BLaER1 treated with 17β-estradiol and CSF1 and Interleukin-3, amounts not matched to agents 10 nM and 100 nM (cell line): Measurements from ENCODE around the gene RIIAD1.
A peak's percentile ranks its signal among the peaks of the same experiment; 100 is the strongest.

ENCODE experiments used
- H3K27ac ChIP-seq, 11 experiments: shearing (Covaris generic); formaldehyde crosslinking; 2 replicates each; pipeline ENCODE4 v1.8.1; 2022
- H3K27me3 ChIP-seq, 11 experiments: shearing (Covaris generic); formaldehyde crosslinking; 2 replicates each; pipeline ENCODE4 v1.8.1; 2022
- H3K36me3 ChIP-seq, 11 experiments: shearing (Covaris generic); formaldehyde crosslinking; 2 replicates each; pipeline ENCODE4 v1.8.1; 2022
- H3K4me1 ChIP-seq, 10 experiments: shearing (Covaris generic); formaldehyde crosslinking; 2 replicates each; pipeline ENCODE4 v1.8.1; 2022
- H3K4me2 ChIP-seq, 11 experiments: shearing (Covaris generic); formaldehyde crosslinking; 2 replicates each; pipeline ENCODE4 v1.8.1; 2022
- H3K4me3 ChIP-seq, 10 experiments: shearing (Covaris generic); formaldehyde crosslinking; 2 replicates each; pipeline ENCODE4 v1.8.1; 2022
- H3K9ac ChIP-seq, 11 experiments: shearing (Covaris generic); formaldehyde crosslinking; 2 replicates each; pipeline ENCODE4 v1.8.1; 2022
- H3K9me3 ChIP-seq, 11 experiments: shearing (Covaris generic); formaldehyde crosslinking; replicated peaks in 1 of 11; 2 replicates each; pipeline ENCODE4 v1.8.1; 2022
- H4K20me1 ChIP-seq, 11 experiments: shearing (Covaris generic); formaldehyde crosslinking; 2 replicates each; pipeline ENCODE4 v1.8.1; 2022
- Cebpa-rat ChIP-seq, 11 experiments: shearing (Covaris generic); IDR thresholded peaks; 2 replicates each; pipeline ENCODE4 v1.8.1; 2022

The RIIAD1 gene

DNA sequence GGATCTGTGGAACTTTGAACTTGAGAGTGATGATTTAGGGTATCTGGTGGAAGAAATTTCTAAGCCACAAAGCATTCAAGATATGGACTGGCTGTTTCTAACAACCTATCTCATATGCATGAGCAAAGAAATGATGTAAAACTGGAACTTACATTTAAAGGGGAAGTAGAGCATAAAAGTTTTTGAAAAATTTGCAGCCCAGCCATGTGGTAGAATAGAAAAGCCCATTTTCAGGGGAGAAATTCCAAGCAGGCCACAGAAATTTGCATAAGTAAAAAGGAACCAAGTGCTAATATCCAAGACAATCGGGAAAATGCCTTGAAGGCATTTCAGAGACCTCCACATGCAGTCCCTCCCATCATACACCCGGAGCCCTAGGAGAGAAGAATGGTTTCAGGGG lies 15.7 kb downstream of the RIIAD1 start:
- H3K9me3 ChIP-seq = peaks cover 19 to 26% (median 23%) of the 10 kb centered on the region in 11 experiments
- H3K4me3 ChIP-seq = peak overlapping the region in 1 of 10 experiments; percentile 8; a peak in 1 of 20 replicates
- TF ChIP-seq Cebpa-rat (IDR thresholded peaks at IDR 0.05) = no peak
- no peak overlapping the region for H3K9ac ChIP-seq
- no peak overlapping the region for H3K4me2 ChIP-seq
- no peaks in the 10 kb centered on the region for H4K20me1 ChIP-seq
- no peaks in the 10 kb centered on the region for H3K27me3 ChIP-seq
- no peak overlapping the region for H3K27ac ChIP-seq
- peaks cover 0 to 7% (median 0%) of the 10 kb centered on the region in 11 experiments; a peak in 3 of 22 replicates for H3K36me3 ChIP-seq
- H3K4me1 ChIP-seq = peaks cover 0 to 7% (median 0%) of the 10 kb centered on the region in 10 experiments; a peak in 5 of 20 replicates

DNA sequence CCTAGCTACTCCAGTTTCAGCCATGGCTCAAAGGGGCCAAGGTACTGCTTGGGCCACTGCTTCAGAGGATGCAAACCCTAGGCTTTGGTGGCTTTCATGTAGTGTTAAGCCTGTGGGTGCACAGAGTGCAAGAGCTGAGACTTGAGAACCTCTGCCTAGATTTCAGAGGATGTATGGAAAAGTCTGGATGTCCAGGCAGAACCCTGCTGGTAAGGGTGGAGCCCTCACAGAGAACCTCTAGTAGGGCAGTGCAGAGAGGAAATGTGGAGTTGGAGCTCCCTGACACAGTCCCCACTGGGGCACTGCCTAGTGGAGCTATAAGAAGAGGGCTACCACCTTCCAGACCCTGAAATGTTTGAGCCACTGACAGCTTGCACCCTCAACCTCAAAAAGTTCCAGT lies 16.2 kb downstream of the RIIAD1 start:
- Histone ChIP-seq H3K4me3 (peak overlapping the region in 1 of 10 experiments; percentile 8; a peak in 1 of 20 replicates), H3K4me1 (peaks cover 0 to 7% (median 0%) of the 10 kb centered on the region in 10 experiments; a peak in 5 of 20 replicates), H3K27ac (no peak overlapping the region), H3K4me2 (no peak overlapping the region), H3K36me3 (peaks cover 0 to 7% (median 0%) of the 10 kb centered on the region in 11 experiments; a peak in 3 of 22 replicates), H3K27me3 (no peaks in the 10 kb centered on the region), H3K9ac (no peak overlapping the region), H4K20me1 (no peaks in the 10 kb centered on the region), H3K9me3 (peaks cover 19 to 26% (median 23%) of the 10 kb centered on the region in 11 experiments)
- TF ChIP-seq Cebpa-rat (IDR thresholded peaks at IDR 0.05) = no peak

DNA sequence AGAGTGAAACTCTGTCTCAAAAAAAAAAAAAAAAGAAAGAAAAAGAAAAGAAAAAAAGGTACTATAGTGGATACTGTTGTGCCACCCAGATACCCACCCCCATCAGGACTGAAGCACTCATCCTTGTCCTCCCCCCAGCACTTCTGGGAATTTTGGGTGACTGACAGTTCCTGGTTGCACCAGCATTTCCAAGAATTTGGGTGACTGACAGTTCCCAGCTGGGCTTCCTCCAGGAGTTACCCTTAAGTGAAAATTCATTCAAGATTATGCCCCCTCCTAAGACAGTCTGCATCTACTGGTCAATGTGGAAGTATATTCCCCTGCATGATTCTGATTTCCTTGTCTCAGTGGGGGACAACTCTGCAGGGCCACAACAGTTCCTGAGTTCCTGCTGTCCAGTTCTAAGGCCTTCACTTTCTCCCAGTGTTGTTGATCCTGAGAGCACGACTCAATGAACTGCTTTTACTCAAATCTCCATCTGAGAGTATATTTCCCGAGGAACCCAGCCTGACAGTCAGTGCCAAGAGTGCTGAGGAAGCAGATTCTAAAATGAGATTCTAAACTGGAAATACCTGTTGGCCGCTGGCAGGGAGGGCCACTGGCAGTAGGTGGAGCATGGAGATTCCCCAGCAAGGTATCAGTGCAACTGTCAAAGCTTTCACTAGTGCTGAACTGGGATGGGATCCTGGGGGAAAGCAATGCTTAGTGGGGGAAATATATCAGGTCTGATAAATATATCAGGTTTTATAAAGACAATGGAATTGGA lies 18.5 kb downstream of the RIIAD1 start:
- Histone ChIP-seq H3K4me3 (no peak overlapping the region), H4K20me1 (no peaks in the 10 kb centered on the region), H3K36me3 (peaks cover 0 to 7% (median 0%) of the 10 kb centered on the region in 11 experiments; a peak in 3 of 22 replicates), H3K4me2 (peak overlapping the region in 4 of 11 experiments; percentile 13 to 51 (median 36); a peak in 5 of 22 replicates), H3K27me3 (no peaks in the 10 kb centered on the region), H3K9me3 (peaks cover 19 to 26% (median 23%) of the 10 kb centered on the region in 11 experiments), H3K4me1 (peaks cover 0 to 7% (median 0%) of the 10 kb centered on the region in 10 experiments; a peak in 5 of 20 replicates), H3K27ac (no peak overlapping the region), H3K9ac (no peak overlapping the region)
- TF ChIP-seq Cebpa-rat (IDR thresholded peaks at IDR 0.05) = no peak

DNA sequence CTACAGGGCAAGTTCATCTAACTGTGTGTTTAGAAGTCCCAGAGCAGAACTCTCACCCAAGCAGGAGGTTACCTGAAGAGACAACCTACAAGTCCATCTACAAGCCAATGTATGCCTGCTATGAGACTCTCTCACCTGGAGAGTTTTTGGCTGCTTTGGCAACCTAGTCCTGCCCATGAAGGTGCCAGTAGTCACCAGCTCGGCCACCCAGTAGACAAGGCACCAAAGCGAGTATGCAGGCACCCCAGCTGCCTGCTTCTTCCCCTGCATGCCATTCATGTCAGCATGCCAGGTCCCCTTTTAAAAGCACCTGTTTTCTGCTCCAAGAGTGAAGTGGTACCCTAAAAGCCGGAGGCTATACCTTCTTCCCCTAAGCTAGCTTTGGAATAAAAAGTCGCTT lies 20.2 kb downstream of the RIIAD1 start:
- peaks cover 0 to 7% (median 0%) of the 10 kb centered on the region in 10 experiments; a peak in 5 of 20 replicates for H3K4me1 ChIP-seq
- H3K9me3 ChIP-seq = peaks cover 19 to 26% (median 23%) of the 10 kb centered on the region in 11 experiments
- no peaks in the 10 kb centered on the region for H4K20me1 ChIP-seq
- no peak for TF ChIP-seq Cebpa-rat (IDR thresholded peaks at IDR 0.05)
- H3K27me3 ChIP-seq = no peaks in the 10 kb centered on the region
- H3K27ac ChIP-seq = no peak overlapping the region
- no peak overlapping the region for H3K4me2 ChIP-seq
- no peak overlapping the region for H3K4me3 ChIP-seq
- peaks cover 0 to 7% (median 0%) of the 10 kb centered on the region in 11 experiments; a peak in 3 of 22 replicates for H3K36me3 ChIP-seq
- H3K9ac ChIP-seq = no peak overlapping the region

DNA sequence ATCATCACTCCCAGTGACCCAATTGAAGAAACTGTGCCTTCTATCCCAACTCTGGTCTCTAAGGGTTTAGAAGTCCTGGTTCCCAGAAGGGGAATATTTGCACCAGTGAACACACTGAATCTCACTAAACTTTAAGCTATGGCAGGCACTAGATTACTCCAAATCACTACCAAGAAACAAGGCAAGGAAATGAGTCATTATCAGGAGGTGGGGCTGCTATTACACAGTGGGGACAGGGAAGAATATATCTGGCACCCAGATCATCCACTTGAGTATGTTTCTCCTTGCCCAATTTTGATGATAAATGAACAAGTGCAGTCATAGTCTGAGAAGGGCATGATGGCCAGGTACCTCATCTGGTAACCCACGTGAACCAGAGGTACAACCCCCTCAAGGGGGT lies 35.0 kb downstream of the RIIAD1 start:
- Histone ChIP-seq H3K27ac (no peak overlapping the region), H3K9ac (no peak overlapping the region), H3K4me2 (peak overlapping the region in 4 of 11 experiments; percentile 36 to 59 (median 54); a peak in 8 of 22 replicates), H4K20me1 (no peaks in the 10 kb centered on the region), H3K36me3 (peaks cover 37 to 66% (median 55%) of the 10 kb centered on the region in 11 experiments), H3K27me3 (no peaks in the 10 kb centered on the region), H3K4me3 (no peak overlapping the region), H3K4me1 (peaks cover 0 to 17% (median 4%) of the 10 kb centered on the region in 10 experiments; a peak in 8 of 20 replicates), H3K9me3 (no peaks in the 10 kb centered on the region)
- TF ChIP-seq Cebpa-rat (IDR thresholded peaks at IDR 0.05) = no peak

DNA sequence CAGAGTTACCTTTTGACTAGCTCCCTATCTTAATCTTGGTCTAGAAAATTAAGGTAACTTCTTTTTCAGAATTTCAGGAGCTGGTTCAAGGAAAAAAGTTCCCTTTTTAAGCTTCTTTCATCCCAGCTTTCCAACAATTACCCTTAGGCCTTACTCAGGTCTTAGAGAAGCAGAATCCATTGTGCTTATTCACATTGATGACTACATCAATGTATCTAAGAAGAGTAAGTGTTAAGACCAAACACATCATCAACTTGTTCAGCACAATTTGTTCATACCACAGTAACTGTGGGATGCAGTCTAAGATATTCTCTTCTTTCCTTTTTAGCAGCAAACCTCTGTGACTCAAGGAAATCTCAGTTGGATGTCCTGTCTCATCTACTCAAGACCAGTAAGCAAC lies 37.9 kb downstream of the RIIAD1 start:
- no peak overlapping the region for H3K27ac ChIP-seq
- H3K4me1 ChIP-seq = peaks cover 18 to 38% (median 24%) of the 10 kb centered on the region in 10 experiments
- H3K4me2 ChIP-seq = no peak overlapping the region
- H4K20me1 ChIP-seq = no peaks in the 10 kb centered on the region
- TF ChIP-seq Cebpa-rat (IDR thresholded peaks at IDR 0.05) = no peak
- no peaks in the 10 kb centered on the region for H3K27me3 ChIP-seq
- peaks cover 43 to 76% (median 66%) of the 10 kb centered on the region in 11 experiments for H3K36me3 ChIP-seq
- no peak overlapping the region for H3K9ac ChIP-seq
- H3K9me3 ChIP-seq = no peaks in the 10 kb centered on the region
- H3K4me3 ChIP-seq = no peak overlapping the region

DNA sequence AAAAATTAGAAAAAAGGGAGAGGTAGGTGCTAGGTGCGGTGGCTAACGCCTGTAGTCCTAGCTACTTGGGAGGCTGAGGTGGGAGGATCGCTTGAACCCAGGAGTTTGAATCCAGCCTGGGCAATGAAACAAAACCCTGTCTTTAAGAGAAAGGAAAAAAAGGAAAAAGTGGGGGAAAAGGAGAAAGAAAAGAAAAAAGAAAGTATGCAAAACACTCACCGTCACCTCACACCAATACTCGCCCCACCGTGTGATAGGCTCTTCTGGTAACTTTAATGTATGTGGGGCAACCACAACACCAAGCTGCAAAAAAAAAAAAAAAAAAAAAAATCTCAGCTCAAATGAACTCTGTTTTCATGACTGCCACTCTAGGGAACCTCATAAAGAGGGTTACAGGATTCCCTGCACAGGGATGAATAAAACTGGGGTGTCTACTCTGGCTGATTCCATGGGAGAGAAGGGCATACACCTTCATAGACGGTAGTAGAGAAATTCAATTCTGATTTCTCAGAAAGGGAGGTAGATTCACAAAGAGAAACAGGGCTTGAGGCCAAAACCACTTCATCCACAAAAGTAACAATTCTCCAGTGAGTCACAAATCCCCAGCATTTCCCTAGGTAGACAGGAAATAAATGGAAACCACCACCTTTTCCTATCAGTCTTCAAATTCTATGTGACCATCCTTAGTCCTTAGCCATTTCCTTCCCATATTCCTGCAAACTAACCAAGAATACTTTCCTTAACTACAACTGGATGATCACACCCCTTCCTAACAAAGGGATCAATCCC lies 39.5 kb downstream of the RIIAD1 start:
- H3K36me3 ChIP-seq = peaks cover 43 to 66% (median 57%) of the 10 kb centered on the region in 11 experiments
- TF ChIP-seq Cebpa-rat (IDR thresholded peaks at IDR 0.05) = no peak
- H3K4me2 ChIP-seq = 0 out of 22 replicates have a peak overlapping the region, but pooled peaks of 1 of the 11 experiments have one; percentile 96
- H3K9ac ChIP-seq = no peak overlapping the region
- no peak overlapping the region for H3K27ac ChIP-seq
- H3K4me3 ChIP-seq = no peak overlapping the region
- no peaks in the 10 kb centered on the region for H4K20me1 ChIP-seq
- peaks cover 20 to 42% (median 26%) of the 10 kb centered on the region in 10 experiments for H3K4me1 ChIP-seq
- no peaks in the 10 kb centered on the region for H3K9me3 ChIP-seq
- H3K27me3 ChIP-seq = no peaks in the 10 kb centered on the region

DNA sequence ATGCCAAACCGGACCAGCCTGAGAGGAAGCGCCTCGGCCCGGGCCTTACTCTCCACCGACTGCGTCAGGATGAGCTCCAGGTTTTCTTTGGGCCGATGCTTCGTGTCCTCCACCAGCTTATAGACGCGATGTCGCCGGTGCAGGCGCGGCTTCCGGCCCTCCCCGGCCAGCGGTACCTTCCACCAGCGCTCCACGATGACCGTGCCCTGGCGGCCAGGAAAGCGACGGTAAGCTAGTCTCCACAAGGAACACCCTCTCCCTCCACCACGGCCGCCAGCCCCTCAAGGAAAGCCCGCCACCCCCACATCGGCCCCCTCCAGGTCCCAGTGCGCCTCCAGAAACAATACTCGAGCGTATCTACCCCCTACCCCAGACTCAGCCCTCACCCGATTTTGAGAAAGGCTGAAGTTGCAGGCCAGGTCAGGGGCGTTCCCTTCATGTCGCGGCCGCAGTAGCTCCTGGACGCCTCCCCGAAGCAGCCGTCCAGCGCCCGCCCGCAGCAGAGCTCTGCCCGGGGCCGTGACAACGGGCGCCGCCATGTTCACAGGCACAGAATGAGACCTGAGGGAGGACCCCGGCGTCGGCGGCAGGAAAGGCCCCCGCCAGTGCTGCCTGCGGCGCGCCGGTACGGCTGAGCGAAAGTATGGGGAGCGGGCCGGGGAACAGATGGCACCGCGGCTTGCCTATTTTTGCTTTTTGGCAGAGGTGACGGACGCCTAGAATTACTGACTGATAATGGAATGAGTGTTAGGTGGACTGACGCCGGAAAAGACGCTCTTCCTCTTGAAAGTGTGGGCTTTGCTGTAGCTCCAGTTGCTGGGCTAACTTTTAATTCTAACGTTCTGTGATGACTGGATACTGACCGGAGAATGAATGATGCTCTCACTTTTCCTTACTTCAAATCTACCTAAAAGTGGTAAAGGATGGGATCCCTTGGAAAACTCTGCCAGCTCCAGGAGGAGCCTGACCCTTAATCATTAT lies 41.9 kb downstream of the RIIAD1 start, which contains the start of gene MRPL9:
Gene MRPL9, minus strand, starts transcription at position 556 of the 981 bp plus-strand sequence. Its CDS starts 17 bp downstream, at position 539.
- H3K4me1 ChIP-seq = peaks cover 20 to 29% (median 22%) of the 10 kb centered on the region in 10 experiments

More for the DNA sequence above, 41.9 kb downstream of the RIIAD1 start, which contains the start of gene MRPL9:
- Histone ChIP-seq H3K27me3 (no peaks in the 10 kb centered on the region), H3K4me2 (peak within 1 kb of the TSS; percentile 87 to 97 (median 94)), H4K20me1 (no peaks in the 10 kb centered on the region), H3K9me3 (no peaks in the 10 kb centered on the region), H3K27ac (peak within 1 kb of the TSS; percentile 76 to 89 (median 84)), H3K36me3 (peaks cover 36 to 43% (median 41%) of the 10 kb centered on the region in 11 experiments), H3K9ac (peak within 1 kb of the TSS; percentile 83 to 92 (median 88)), H3K4me3 (peak within 1 kb of the TSS; percentile 66 to 94 (median 82))
- no peak for TF ChIP-seq Cebpa-rat (IDR thresholded peaks at IDR 0.05)
